NCI-H774 (cell line): ENCODE data around the gene FAM136A.
"Not testable (repeated sequence)": the region's sequence is repeated elsewhere in the genome, so short reads cannot be mapped to it uniquely, and the experiment has no call there.

Experiments
- DNase-seq: peaks from one replicate; lab custom pipeline; 2025; lab: John Stamatoyannopoulos, UW

Gene FAM136A

GRCh38 chr2:70297828-70298227 lies 4.0 kb downstream of the FAM136A start:
- not testable (repeated sequence) for DNase-seq

GRCh38 chr2:70283500-70284191 lies 18.2 kb downstream of the FAM136A start:
- DNase-seq = no peak

DNA sequence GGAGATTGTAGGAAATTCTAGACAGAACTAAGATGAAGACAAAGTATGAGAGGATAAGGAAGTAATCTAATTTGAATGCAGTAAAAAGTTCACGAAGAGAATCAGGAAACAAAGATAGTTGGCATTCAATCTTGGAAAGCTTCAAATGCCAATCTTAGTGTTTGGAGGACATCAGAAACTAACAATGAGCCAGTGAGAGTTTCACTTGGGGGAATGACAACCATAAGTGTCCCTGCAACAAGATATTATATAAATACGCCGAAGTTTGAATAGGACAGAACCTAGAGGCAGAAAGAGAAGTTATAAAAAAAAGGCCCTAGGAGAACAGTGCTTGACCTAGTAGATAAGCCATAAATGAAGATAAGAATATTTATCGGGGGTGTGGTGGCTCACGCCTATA lies 19.4 kb downstream of the FAM136A start:
- DNase-seq = no peak

DNA sequence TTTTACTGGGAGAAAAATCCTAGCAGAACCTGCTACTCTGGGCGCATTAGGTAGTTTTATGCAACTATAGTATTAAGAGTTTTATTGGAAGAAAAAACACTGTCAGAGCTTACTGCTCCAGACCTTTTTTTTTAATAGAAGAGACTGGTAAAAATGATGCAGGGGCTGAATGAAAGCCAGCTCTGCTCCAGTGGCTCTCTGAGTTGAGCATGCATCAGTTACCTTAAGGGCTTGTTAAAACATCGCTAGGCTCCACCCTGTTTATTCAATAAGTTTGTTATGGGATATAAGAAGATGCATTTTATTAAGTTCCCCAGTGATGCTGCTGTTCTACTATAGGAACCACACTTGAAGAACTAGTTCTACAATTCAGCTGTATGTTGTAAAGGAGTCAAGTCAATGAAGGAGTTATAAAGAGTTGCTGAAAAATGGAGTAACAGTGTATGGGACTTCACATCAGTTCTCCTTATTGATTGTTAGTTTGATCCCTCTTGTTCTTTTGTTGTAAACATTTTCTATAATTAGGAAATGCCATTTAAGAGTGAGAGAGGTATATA lies 21.5 kb downstream of the FAM136A start:
- no peak for DNase-seq

- no peak for DNase-seq
These were observed 31.5 kb downstream of the FAM136A start for GRCh38 chr2:70270323-70270722.

DNA sequence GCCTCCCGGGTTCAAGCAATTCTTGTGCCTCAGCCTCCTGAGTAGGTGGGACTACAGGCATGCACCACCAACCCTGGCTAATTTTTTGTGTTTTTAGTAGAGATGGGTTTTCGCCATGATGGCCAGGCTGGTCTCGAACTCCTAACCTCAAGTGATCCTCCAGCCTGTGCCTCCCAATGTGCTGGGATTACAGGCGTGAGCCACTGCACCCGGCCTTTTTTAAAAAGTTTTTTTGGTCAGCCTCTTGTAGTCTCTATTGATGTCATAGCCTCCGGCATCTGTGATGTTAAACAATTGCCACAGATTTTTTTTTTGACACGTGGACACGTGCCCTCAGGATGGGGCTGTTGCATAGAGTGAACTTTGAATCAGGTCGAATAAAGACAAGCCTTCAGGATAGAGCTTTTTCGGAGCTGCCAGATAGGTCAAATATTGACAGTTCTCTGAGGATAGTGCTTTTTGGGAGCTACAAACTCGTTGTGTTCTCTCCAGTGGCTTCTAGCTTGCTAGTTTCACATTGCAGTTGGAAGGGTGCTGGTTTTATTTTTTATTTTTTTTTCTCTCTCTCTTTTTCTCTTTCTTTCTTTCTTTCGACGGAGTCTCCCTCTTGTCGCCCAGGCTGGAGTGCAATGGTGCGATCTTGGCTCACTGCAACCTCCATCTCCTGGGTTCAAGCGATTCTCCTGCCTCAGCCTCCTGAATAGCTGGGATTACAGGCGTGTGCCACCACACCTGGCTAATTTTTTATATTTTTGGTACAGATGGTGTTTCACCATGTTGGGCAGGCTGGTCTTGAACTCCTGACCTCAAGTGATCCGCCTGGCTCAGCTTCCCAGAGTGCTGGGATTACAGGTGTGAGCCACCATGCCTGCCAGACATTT lies 32.2 kb downstream of the FAM136A start:
- not testable (repeated sequence) for DNase-seq

DNA sequence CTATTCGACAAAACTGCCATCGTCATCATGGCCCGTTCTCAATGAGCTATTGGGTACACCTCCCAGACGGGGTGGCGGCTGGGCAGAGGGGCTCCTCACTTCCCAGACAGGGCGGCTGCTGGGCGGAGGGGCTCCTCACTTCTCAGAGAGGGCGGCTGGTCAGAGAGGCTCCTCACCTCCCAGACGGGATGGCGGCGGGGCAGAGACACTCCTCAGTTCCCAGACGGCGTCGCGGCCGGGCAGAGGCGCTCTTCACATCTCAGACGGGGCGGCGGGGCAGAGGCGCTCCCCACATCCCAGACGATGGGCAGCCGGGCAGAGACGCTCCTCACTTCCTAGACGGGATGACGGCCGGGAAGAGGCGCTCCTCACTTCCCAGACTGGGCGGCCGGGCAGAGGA lies 34.9 kb downstream of the FAM136A start:
- not testable (repeated sequence) for DNase-seq

DNA sequence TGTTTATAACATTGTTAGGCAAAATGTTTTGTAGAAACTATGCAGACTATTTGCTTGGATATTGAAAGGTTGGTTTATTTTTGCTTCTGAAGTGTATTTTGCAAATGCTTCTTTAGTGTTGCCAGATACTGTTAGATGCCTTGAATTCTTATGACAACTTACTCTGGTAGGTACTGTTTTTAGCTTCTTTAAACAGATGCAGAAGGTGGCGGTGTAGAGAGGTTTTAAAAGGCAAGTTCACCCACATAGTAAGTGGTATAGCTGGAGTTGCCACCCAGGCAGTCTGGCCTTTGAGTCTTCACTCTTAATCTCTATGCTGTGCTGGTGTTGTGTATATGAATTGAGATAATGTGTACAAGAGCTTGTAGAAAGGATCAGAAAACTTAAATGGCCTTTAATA lies 40.4 kb downstream of the FAM136A start:
- no peak for DNase-seq

GRCh38 chr2:70258532-70258875 lies 43.4 kb downstream of the FAM136A start:
- DNase-seq = no peak

DNA sequence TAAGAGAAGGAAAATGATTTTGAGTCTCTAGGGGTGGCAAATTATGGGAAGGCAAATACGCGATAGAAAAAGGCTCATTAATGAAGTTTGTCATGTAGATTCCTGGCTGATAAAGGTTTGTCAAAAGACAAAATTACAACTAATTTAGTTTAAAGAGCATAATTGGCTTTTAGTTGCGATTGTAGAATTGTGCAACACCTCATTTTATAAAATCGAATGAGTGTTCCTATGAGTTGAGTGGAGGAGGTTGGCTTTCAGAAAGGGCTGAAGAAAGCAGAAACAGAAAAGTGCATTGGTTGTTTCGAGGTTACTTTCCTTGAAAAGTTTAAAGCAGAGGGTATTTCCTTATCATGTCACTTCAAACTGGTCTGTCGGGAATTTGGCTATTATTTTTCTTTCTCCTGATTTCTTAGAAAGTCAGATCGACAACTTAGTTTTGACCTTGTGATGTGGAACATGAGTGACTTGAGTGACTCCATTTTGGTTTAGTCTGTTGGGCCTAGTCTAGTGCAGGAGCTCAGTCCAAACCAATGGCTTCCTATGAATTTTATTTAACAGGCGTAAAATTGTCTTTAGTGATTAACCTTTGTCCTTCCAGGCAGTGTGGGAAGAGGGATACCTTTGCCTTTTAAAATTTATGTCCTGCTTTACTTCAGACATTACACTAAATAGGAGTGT lies 46.1 kb downstream of the FAM136A start:
- DNase-seq = no peak

DNA sequence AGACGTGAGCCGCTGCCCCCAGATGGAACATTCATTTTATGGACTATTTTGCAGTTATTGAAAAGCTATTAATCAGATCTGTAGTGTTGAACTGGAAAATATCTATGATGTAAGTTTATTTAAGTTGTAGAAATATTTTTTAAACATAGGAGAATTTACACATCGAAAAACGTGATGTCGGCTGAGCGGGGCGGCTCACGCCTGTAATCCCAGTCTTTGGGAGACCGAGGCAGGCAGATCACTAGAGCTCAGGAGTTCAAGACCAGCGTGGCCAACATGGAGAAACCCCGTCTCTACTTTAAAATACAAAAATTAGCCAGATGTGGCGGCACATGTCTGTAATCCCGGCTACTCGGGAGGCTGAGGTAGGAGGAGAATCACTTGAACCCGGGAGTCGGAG lies 51.4 kb downstream of the FAM136A start:
- no peak for DNase-seq

GRCh38 chr2:70248181-70248847 lies 53.6 kb downstream of the FAM136A start, which contains the start of gene TIA1:
Gene TIA1, minus strand, starts transcription at chr2:70248628. Its CDS starts 198 bp downstream, at chr2:70248430.
- peak; percentile 97 for DNase-seq

GRCh38 chr2:70247364-70248180 lies 54.3 kb downstream of the FAM136A start:
- DNase-seq = no peak
